Colonic mucosa (tissue), 4 donors: ENCODE results near the gene DIAPH3. TPM values are rescaled to one million over a fixed set of nuclear protein-coding genes. Genes with fewer than 3 reads are reported as not detected.

Source experiments
- DNase-seq: peaks from one replicate; pipeline ENCODE4 v3.0.0-alpha.2; 2020
- H3K27ac ChIP-seq: fragments of 200-600 bp; one replicate; pipeline ENCODE4 v1.8.0; 2021
- H3K27me3 ChIP-seq: fragments of 200-600 bp; one replicate; pipeline ENCODE4 v1.8.0; 2021
- H3K36me3 ChIP-seq: fragments of 200-600 bp; one replicate; pipeline ENCODE4 v1.8.0; 2021
- H3K4me1 ChIP-seq: fragments of 200-600 bp; one replicate; pipeline ENCODE4 v1.8.0; 2021; ENCODE audit warnings: mild to moderate bottlenecking
- H3K4me3 ChIP-seq: fragments of 200-600 bp; one replicate; pipeline ENCODE4 v1.8.0; 2021
- H3K9ac ChIP-seq, 2 donors: one replicate each; pipeline ENCODE4 v1.7.0; 2013; ENCODE audit warnings: control low read depth in 2 of 2, low read depth in 2 of 2, low read length in 2 of 2
- H3K9me3 ChIP-seq: fragments of 200-600 bp; one replicate; pipeline ENCODE4 v1.8.0; 2021
- intact Hi-C: fragments of 100-400 bp; cut with DNase I; formaldehyde crosslinking; loops from one replicate; pipeline ENCODE4 v1.14.1; 2022
- total RNA-seq, 2 donors: library from RNA; stranded (reverse); fragmentation: NEBNext Ultra II Directional in 1 of 2; extraction: Animal tissue kit (Norgen Biotek cat#: 25700) in 1 of 2; gene quantifications; one replicate each; pipeline ENCODE4 v1.2.1, GENCODE V29; 2021
- TF ChIP-seq, protein P1 (sequence below): fragments of 200-600 bp; IDR thresholded peaks from one replicate; pipeline ENCODE4 v1.8.0; 2022; ENCODE audit warnings: antibody characterized with exemption, mild to moderate bottlenecking
- donor health status: healthy.
- donor health status: DM: no; HTN: no; CAD: no.
- donor health status: DM: no; HTN: no; CAD: no.

The DIAPH3 gene
- total RNA-seq, 2 donors from 2014 or later, result 5.1 to 14.5 TPM

DNA sequence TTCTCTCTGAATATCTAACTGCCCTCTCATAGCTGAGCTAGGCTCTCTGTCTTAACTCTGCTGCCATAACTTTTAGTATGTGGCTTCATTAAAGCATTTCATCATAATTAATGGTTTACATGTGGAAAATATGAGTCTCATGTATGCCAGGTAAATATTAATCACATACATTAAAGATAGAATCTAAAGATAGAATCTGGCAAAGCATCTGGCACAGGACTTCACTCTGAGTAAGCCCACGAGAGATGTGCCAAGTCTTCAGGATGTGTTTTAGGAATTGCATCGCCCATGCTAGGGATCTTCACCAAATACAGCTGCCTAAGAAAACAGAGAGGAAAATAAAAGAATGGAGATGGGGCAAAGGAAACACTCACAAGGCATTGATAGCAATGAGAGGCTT is 285.8 kb downstream of the DIAPH3 start:
- Histone ChIP-seq H3K9ac (no peak overlapping the region), H3K27ac (no peak overlapping the region), H3K27me3 (no peaks in the 10 kb centered on the region), H3K4me3 (no peak overlapping the region), H3K4me1 (no peaks in the 10 kb centered on the region), H3K36me3 (no peaks in the 10 kb centered on the region), H3K9me3 (no peaks in the 10 kb centered on the region)
- intact Hi-C loops, result no loop called here
- no peak for DNase-seq
- TF ChIP-seq, protein P1, sequence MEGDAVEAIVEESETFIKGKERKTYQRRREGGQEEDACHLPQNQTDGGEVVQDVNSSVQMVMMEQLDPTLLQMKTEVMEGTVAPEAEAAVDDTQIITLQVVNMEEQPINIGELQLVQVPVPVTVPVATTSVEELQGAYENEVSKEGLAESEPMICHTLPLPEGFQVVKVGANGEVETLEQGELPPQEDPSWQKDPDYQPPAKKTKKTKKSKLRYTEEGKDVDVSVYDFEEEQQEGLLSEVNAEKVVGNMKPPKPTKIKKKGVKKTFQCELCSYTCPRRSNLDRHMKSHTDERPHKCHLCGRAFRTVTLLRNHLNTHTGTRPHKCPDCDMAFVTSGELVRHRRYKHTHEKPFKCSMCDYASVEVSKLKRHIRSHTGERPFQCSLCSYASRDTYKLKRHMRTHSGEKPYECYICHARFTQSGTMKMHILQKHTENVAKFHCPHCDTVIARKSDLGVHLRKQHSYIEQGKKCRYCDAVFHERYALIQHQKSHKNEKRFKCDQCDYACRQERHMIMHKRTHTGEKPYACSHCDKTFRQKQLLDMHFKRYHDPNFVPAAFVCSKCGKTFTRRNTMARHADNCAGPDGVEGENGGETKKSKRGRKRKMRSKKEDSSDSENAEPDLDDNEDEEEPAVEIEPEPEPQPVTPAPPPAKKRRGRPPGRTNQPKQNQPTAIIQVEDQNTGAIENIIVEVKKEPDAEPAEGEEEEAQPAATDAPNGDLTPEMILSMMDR, result no peak

DNA sequence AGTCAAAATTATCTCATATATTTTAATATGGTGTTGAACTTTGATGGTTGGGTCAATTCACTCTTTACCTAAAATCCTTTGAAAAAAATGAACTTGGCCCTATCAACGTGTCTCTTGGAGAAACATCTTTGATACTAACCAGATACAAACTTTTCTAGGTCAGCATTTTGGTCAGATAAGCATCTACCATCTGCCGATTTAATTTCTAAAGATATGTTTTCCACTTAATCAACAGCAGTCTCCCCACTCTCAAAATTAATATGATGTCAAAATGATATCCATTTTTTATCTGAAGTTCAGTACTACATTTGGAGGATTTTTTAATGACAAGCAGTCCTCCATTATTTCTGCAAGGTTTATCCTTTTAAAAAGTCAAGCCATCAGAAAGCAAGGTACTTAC is 288.8 kb downstream of the DIAPH3 start:
- no peaks in the 10 kb centered on the region for H3K9me3 ChIP-seq
- H3K36me3 ChIP-seq, result no peaks in the 10 kb centered on the region
- H3K9ac ChIP-seq, result no peak overlapping the region
- no peak overlapping the region for H3K27ac ChIP-seq
- TF ChIP-seq, protein P1, result no peak
- intact Hi-C loops, result no loop called here
- no peaks in the 10 kb centered on the region for H3K27me3 ChIP-seq
- no peak for DNase-seq
- H3K4me3 ChIP-seq, result no peak overlapping the region
- H3K4me1 ChIP-seq, result no peaks in the 10 kb centered on the region

DNA sequence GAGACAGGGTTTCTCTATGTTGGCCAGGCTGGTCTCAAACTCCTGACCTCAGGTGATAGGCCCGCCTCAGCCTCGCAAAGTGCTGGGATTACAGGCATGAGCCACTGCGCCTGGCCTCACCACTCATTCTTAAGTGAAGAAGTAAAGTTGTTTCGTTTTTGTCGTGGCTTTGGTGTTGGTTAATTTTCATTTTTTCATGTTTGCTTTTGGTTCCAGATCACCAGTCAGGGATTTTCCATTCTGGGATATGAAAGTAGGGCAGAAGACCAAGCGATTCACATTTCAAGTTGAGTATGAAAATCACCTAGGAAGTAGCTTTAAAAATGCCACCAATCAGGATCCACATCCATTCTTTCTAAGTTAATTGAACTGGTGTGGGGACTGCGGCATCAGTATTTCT is 289.9 kb downstream of the DIAPH3 start:
- Histone ChIP-seq H3K9ac (no peak overlapping the region), H3K27ac (no peak overlapping the region), H3K27me3 (no peaks in the 10 kb centered on the region), H3K4me1 (no peaks in the 10 kb centered on the region), H3K4me3 (no peak overlapping the region), H3K9me3 (no peaks in the 10 kb centered on the region), H3K36me3 (no peaks in the 10 kb centered on the region)
- TF ChIP-seq, protein P1, result no peak
- DNase-seq, result no peak
- intact Hi-C loops, result no loop called here

DNA sequence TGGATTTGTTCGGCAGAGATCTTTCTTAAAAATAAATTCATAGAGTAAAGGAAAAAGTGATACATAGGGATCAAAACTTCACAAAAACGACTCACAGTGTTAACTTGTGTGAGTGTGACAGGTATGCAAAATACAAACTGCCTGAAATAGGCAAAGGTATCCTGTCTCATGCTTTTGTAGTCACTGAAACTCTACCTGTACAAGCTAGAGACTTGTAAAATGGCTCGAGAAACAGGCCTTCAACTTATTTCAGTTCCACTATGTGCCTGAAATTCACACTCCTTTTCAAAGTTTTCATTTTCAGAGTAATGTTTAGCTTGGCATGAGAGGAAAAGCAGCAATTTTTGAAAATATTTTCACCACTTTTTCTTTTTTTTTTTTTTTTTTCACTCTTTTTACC is 290.4 kb downstream of the DIAPH3 start:
- H3K27ac ChIP-seq, result no peak overlapping the region
- TF ChIP-seq, protein P1, result no peak
- H3K36me3 ChIP-seq, result no peaks in the 10 kb centered on the region
- intact Hi-C loops, result no loop called here
- no peak for DNase-seq
- no peak overlapping the region for H3K9ac ChIP-seq
- no peaks in the 10 kb centered on the region for H3K9me3 ChIP-seq
- H3K27me3 ChIP-seq, result no peaks in the 10 kb centered on the region
- H3K4me3 ChIP-seq, result no peak overlapping the region
- no peaks in the 10 kb centered on the region for H3K4me1 ChIP-seq

GRCh38 chr13:59867867-59868266 is 295.9 kb downstream of the DIAPH3 start:
- Histone ChIP-seq H3K27ac (no peak overlapping the region), H3K4me3 (no peak overlapping the region), H3K9ac (no peak overlapping the region), H3K36me3 (no peaks in the 10 kb centered on the region), H3K9me3 (no peaks in the 10 kb centered on the region), H3K4me1 (no peaks in the 10 kb centered on the region), H3K27me3 (no peaks in the 10 kb centered on the region)
- DNase-seq, result no peak
- TF ChIP-seq, protein P1, result no peak
- intact Hi-C loops, result no loop called here

DNA sequence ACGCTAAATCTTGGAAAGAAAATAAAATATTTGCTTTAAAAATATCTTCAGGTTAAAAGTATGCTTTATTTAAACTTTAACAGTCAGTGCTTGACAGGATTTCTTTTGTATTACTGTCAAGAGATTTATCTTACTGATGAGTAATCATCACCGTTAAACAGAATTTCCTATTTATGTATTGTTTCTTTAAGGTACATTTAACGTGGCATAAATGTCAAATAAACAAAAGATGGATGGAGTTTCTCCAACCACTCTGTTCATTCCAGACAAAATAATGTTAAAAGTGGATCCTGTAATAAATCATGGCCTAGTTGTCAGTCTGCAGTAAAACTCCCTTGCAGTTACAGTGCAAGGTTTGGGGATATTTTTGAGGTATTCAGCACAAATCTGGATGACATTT is 298.3 kb downstream of the DIAPH3 start:
- no peaks in the 10 kb centered on the region for H3K27me3 ChIP-seq
- H3K36me3 ChIP-seq, result no peaks in the 10 kb centered on the region
- TF ChIP-seq, protein P1, result no peak
- no peaks in the 10 kb centered on the region for H3K4me1 ChIP-seq
- intact Hi-C loops, result no loop called here
- no peaks in the 10 kb centered on the region for H3K9me3 ChIP-seq
- no peak for DNase-seq
- no peak overlapping the region for H3K9ac ChIP-seq
- H3K4me3 ChIP-seq, result no peak overlapping the region
- no peak overlapping the region for H3K27ac ChIP-seq
